Measurements from ENCODE around the gene OR2T3. TPM values are rescaled to one million over a fixed set of nuclear protein-coding genes. Genes with fewer than 3 reads are reported as not detected.
"Not testable (repeated sequence)": the region's sequence is repeated elsewhere in the genome, so short reads cannot be mapped to it uniquely, and the experiment has no call there.

OR2T3 gene
- total and polyA plus RNA-seq, 2 experiments from 2014 or later, result not detected

DNA sequence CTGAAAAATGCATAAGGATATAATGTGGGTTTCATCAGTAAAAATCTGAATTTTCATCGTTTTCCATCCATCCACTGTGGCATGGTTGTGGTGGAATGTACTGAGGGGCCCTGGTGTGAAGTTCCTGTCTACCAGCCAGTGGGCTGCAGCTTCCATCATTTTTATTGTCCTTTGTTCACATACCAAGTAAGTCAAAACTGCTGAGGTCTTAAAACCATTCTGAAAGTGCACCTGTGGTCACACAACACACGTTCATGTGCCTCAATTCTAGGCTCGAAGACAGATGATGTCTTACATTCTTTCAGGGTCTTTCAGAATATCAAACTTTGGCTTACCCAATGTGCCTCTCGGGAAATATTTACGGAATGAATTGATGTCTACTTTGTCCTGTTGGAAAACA, 33.9 kb upstream of the OR2T3 start:
- not testable (repeated sequence) for DNase-seq (ENCODE audit: low spot score); H3K4me2 ChIP-seq; H3K4me3 ChIP-seq; H2AFZ ChIP-seq; H3K27me3 ChIP-seq; H3K9me2 ChIP-seq (replicated peaks; ENCODE audit: insufficient read depth); H3K27ac ChIP-seq; H3K4me1 ChIP-seq (ENCODE audit: insufficient read depth); H4K20me1 ChIP-seq (ENCODE audit: insufficient read depth, poor library complexity, severe bottlenecking); H3K79me2 ChIP-seq; H3K9me3 ChIP-seq (ENCODE audit: low read depth); H3K36me3 ChIP-seq (replicated peaks; ENCODE audit: insufficient read depth, low read depth)
- WGBS (ENCODE audit: low lambda C conversion rate, missing lambda C conversion rate), result 50% methylated on average over 5 of the region's 5 CpGs

- not testable (repeated sequence) for H3K9me3 ChIP-seq (ENCODE audit: low read depth); H3K9me2 ChIP-seq (replicated peaks; ENCODE audit: insufficient read depth)
- WGBS (ENCODE audit: low lambda C conversion rate, missing lambda C conversion rate), result 36% methylated on average over 1 of the region's 2 CpGs
These were observed 30.5 kb upstream of the OR2T3 start for GRCh38 chr1:248442500-248443277.

DNA sequence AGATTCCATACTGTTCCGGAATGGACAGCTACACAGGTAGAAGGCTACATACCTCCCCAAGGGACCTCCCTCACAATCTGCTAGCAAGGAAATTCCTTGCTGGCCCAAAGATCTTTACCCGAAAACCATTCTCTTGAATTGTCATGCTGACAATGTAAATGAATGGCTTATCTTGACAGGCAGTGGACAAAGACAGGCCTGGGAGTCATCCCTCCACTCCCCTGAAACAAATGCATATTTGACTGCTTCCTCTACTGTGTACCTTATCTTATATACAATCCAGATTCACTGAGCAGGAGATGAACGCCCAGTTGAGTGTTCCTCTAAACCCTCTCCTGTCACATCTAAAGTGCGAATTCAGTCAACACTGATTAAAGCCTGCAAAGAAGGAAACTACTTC, 28.5 kb upstream of the OR2T3 start:
- not testable (repeated sequence) for H3K27me3 ChIP-seq; H3K36me3 ChIP-seq (replicated peaks; ENCODE audit: insufficient read depth, low read depth); H3K4me1 ChIP-seq (ENCODE audit: insufficient read depth); H2AFZ ChIP-seq; H3K79me2 ChIP-seq; H3K4me3 ChIP-seq; H3K27ac ChIP-seq; H3K4me2 ChIP-seq; H3K9me2 ChIP-seq (replicated peaks; ENCODE audit: insufficient read depth); DNase-seq (ENCODE audit: low spot score); H3K9me3 ChIP-seq (ENCODE audit: low read depth); H4K20me1 ChIP-seq (ENCODE audit: insufficient read depth, poor library complexity, severe bottlenecking)
- 80% methylated on average over 4 of the region's 4 CpGs for WGBS (ENCODE audit: low lambda C conversion rate, missing lambda C conversion rate)

More at GRCh38 chr1:248442500-248443277, 30.5 kb upstream of the OR2T3 start:
- not testable (repeated sequence) for H3K27ac ChIP-seq; H4K20me1 ChIP-seq (ENCODE audit: insufficient read depth, poor library complexity, severe bottlenecking); H3K27me3 ChIP-seq; H2AFZ ChIP-seq; H3K79me2 ChIP-seq; H3K4me2 ChIP-seq; H3K36me3 ChIP-seq (replicated peaks; ENCODE audit: insufficient read depth, low read depth); DNase-seq (ENCODE audit: low spot score); H3K4me1 ChIP-seq (ENCODE audit: insufficient read depth); H3K4me3 ChIP-seq

GRCh38 chr1:248445399-248445798, 27.8 kb upstream of the OR2T3 start, which contains the start of gene OR2T2:
OR2T2 (plus strand) TSS chr1:248445637; CDS start chr1:248452798, 7,161 bp downstream.
- H3K36me3 ChIP-seq (replicated peaks; ENCODE audit: insufficient read depth, low read depth); H3K27ac ChIP-seq; H3K4me3 ChIP-seq; H3K4me2 ChIP-seq; H3K9me3 ChIP-seq (ENCODE audit: low read depth); H3K79me2 ChIP-seq; H3K9me2 ChIP-seq (replicated peaks; ENCODE audit: insufficient read depth); H3K4me1 ChIP-seq (ENCODE audit: insufficient read depth); H2AFZ ChIP-seq; DNase-seq (ENCODE audit: low spot score); H3K27me3 ChIP-seq; H4K20me1 ChIP-seq (ENCODE audit: insufficient read depth, poor library complexity, severe bottlenecking): not testable (repeated sequence)
- 27% methylated on average over 1 of the region's 2 CpGs for WGBS (ENCODE audit: low lambda C conversion rate, missing lambda C conversion rate)

DNA sequence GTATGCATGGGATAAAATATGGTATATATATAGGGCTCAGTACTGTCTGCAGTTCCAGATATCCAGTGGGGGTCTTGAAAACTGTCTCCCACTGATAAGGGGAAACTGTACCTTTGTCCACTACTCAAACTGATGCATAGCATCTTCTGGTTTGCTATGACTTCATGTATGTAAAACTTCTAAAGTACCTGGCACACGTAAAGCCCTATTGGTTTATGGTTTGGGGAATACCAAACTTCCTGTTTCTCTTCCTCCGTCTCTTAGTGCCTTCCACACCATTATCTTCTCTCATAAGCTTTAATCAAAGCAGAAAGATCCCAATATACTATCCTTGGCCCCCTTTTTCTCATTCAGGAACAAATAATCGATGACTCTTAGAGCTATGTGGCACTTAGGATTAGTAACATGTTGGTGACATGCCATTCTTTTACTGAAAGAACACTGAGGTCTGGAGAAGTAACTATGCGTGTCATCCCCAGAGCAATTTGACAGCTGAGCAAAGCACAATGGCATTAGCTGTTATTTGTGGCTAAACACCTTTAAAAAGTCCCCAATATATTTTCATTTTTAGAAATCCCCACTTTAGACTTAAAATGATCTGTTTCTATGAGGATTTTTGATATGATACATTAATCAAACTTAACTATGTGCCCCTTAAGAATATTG, 24.6 kb upstream of the OR2T3 start:
- H3K27me3 ChIP-seq; H4K20me1 ChIP-seq (ENCODE audit: insufficient read depth, poor library complexity, severe bottlenecking); H3K36me3 ChIP-seq (replicated peaks; ENCODE audit: insufficient read depth, low read depth); H2AFZ ChIP-seq; H3K79me2 ChIP-seq; H3K4me2 ChIP-seq; H3K27ac ChIP-seq; H3K4me1 ChIP-seq (ENCODE audit: insufficient read depth); DNase-seq (ENCODE audit: low spot score); H3K9me3 ChIP-seq (ENCODE audit: low read depth); H3K4me3 ChIP-seq; H3K9me2 ChIP-seq (replicated peaks; ENCODE audit: insufficient read depth): not testable (repeated sequence)
- WGBS (ENCODE audit: low lambda C conversion rate, missing lambda C conversion rate), result no CpG with 5 or more reads among the region's 4 CpGs

DNA sequence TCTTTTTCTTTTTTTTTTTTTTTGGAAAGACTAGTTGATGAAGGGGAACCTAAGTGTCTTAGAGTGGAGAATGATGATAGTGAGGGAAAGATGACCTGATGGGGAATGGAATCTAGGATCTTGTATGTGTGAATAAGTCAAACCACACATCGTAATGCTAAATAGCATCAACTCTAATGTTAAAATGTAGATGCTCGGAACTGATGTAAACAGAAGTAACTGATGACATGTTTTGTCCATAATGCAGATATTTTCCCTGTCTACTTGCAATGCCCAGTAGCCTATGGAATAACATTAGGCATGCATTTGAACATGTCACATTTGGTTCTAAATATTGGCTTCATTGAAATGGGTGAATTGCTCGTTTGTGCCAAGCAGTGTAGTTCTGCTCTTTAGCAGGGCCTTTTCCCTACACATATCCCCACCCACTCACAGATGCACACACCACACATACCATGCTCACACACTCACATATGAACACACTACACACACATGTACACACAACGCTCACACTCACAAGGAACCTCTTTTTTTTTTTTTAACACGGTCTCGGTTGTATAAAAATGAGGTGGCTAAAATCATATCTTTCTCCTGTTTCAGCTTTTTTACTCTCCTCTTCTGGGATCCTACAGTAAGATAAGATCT, 23.2 kb upstream of the OR2T3 start:
- H3K79me2 ChIP-seq; H3K4me1 ChIP-seq (ENCODE audit: insufficient read depth); H3K27ac ChIP-seq; H3K9me3 ChIP-seq (ENCODE audit: low read depth); H2AFZ ChIP-seq; H3K36me3 ChIP-seq (replicated peaks; ENCODE audit: insufficient read depth, low read depth); DNase-seq (ENCODE audit: low spot score); H3K9me2 ChIP-seq (replicated peaks; ENCODE audit: insufficient read depth); H3K4me3 ChIP-seq; H4K20me1 ChIP-seq (ENCODE audit: insufficient read depth, poor library complexity, severe bottlenecking); H3K27me3 ChIP-seq; H3K4me2 ChIP-seq: not testable (repeated sequence)
- 74% methylated on average over 5 of the region's 6 CpGs for WGBS (ENCODE audit: low lambda C conversion rate, missing lambda C conversion rate)

DNA sequence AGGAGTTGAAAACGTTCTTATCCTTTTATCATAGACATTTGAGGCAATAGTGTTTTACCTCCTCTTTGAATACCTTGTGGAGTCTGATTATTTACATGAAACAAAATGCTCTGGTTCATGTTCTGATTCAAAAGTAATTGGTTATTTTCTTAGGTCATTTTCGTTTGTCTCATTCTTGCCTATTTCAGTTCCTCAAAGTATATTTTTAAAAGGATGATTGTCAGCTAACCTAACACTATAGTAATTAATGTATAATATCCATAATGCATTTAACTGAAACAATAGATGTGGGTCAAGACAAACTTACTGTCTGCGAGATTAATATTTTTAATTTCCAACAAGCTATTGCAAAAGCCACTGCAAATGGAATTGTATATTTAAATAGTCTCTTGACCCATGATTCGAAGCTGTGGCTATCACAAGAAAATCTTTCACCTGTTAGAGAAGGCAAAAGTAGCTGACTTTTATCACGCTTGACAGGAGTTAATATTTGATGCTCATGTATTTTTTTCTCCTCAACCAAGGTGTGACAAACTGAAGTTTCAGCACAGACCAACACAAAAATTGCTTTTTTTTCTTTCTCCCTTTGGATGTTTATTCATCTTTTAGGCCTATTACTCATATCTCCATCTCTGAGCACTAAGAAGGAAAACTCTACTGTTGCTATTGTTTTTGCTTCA, 22.5 kb upstream of the OR2T3 start:
- not testable (repeated sequence) for DNase-seq (ENCODE audit: low spot score); H4K20me1 ChIP-seq (ENCODE audit: insufficient read depth, poor library complexity, severe bottlenecking); H3K4me3 ChIP-seq; H3K27me3 ChIP-seq; H3K36me3 ChIP-seq (replicated peaks; ENCODE audit: insufficient read depth, low read depth); H3K9me3 ChIP-seq (ENCODE audit: low read depth); H3K79me2 ChIP-seq; H2AFZ ChIP-seq; H3K4me1 ChIP-seq (ENCODE audit: insufficient read depth); H3K9me2 ChIP-seq (replicated peaks; ENCODE audit: insufficient read depth); H3K4me2 ChIP-seq; H3K27ac ChIP-seq
- WGBS (ENCODE audit: low lambda C conversion rate, missing lambda C conversion rate), result 30% methylated on average over 2 of the region's 5 CpGs

DNA sequence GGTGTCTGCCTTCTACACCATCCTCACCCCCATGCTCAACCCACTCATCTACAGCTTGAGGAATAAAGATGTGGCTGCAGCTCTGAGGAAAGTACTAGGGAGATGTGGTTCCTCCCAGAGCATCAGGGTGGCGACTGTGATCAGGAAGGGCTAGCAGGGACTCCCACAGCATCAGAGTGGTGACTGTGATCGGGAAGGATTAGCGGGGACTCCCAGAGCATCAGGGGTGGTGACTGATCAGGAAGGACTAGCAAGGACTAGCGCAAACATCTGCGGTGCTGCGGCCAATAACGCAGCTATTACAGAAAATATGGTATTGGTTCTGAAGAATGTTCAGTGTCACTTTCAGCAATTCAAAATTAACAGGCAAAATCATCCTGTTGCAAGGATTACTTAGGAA, 19.5 kb upstream of the OR2T3 start:
- H4K20me1 ChIP-seq (ENCODE audit: insufficient read depth, poor library complexity, severe bottlenecking); H3K9me2 ChIP-seq (replicated peaks; ENCODE audit: insufficient read depth); H3K27ac ChIP-seq; H3K4me3 ChIP-seq; H3K4me1 ChIP-seq (ENCODE audit: insufficient read depth); H2AFZ ChIP-seq; H3K4me2 ChIP-seq; H3K36me3 ChIP-seq (replicated peaks; ENCODE audit: insufficient read depth, low read depth); H3K27me3 ChIP-seq; H3K79me2 ChIP-seq; DNase-seq (ENCODE audit: low spot score); H3K9me3 ChIP-seq (ENCODE audit: low read depth): not testable (repeated sequence)
- 81% methylated on average over 7 of the region's 7 CpGs for WGBS (ENCODE audit: low lambda C conversion rate, missing lambda C conversion rate)
